Loucy (cell line): ENCODE measurements around the gene RBMS3.

Experiments used
- H2AFZ ChIP-seq: fragments of 200-600 bp; sonication (generic); 2 replicates; pipeline ENCODE4 v1.6.0; 2016; ENCODE audit warnings: antibody characterized with exemption, mild to moderate bottlenecking, low read length, moderate library complexity
- H3F3A ChIP-seq: fragments of 200-600 bp; 2 replicates; pipeline ENCODE4 v1.6.0; 2016; ENCODE audit warnings: antibody characterized with exemption, low read depth, mild to moderate bottlenecking
- H3K27me3 ChIP-seq: fragments of 200-600 bp; sonication (generic); 2 replicates; pipeline ENCODE4 v1.6.1; 2014; ENCODE audit warnings: low read length, mild to moderate bottlenecking; ENCODE audit not compliant: insufficient read depth, poor library complexity, severe bottlenecking
- H3K36me3 ChIP-seq: fragments of 200-600 bp; sonication (generic); 2 replicates; pipeline ENCODE4 v1.6.1; 2016; ENCODE audit warnings: low read length; ENCODE audit not compliant: insufficient read depth
- H3K4me1 ChIP-seq: fragments of 200-600 bp; sonication (generic); 2 replicates; pipeline ENCODE4 v1.5.1; 2014; ENCODE audit warnings: low read length, mild to moderate bottlenecking; ENCODE audit not compliant: insufficient read depth, poor library complexity, severe bottlenecking
- H3K4me2 ChIP-seq: fragments of 200-600 bp; sonication (generic); 2 replicates; pipeline ENCODE4 v1.6.0; 2014; ENCODE audit warnings: antibody characterized with exemption, low read length, low read depth, mild to moderate bottlenecking; ENCODE audit not compliant: poor library complexity, severe bottlenecking
- H3K4me3 ChIP-seq: fragments of 200-600 bp; sonication (generic); 2 replicates; pipeline ENCODE4 v1.5.1; 2014; ENCODE audit warnings: low read length, mild to moderate bottlenecking, mixed read lengths; ENCODE audit not compliant: poor library complexity, severe bottlenecking
- H3K79me2 ChIP-seq: fragments of 200-600 bp; sonication (generic); 2 replicates; pipeline ENCODE4 v1.6.1; 2014; ENCODE audit warnings: low read length; ENCODE audit not compliant: insufficient read depth
- H3K9ac ChIP-seq: fragments of 200-600 bp; sonication (generic); 2 replicates; pipeline ENCODE4 v1.6.0; 2014; ENCODE audit warnings: mild to moderate bottlenecking, low read depth, low read length, moderate library complexity; ENCODE audit not compliant: poor library complexity, severe bottlenecking
- H3K9me2 ChIP-seq: fragments of 200-600 bp; sonication (generic); replicated peaks from 2 replicates; pipeline ENCODE4 v1.6.1; 2016; ENCODE audit warnings: low read depth, low read length, mixed read lengths
- H3K9me3 ChIP-seq: fragments of 200-600 bp; sonication (generic); 2 replicates; pipeline ENCODE4 v1.6.1; 2014; ENCODE audit warnings: mild to moderate bottlenecking, antibody characterized with exemption, low read length, low read depth; ENCODE audit not compliant: insufficient read depth
- H4K20me1 ChIP-seq: fragments of 200-600 bp; sonication (generic); 2 replicates; pipeline ENCODE4 v1.6.0; 2014; ENCODE audit warnings: antibody characterized with exemption, low read length, mild to moderate bottlenecking; ENCODE audit not compliant: insufficient read depth, poor library complexity, severe bottlenecking
- CTCF ChIP-seq: fragments of 200-600 bp; sonication (generic); conservative IDR thresholded peaks from 2 replicates; pipeline ENCODE4 v1.5.1; 2014; ENCODE audit warnings: mild to moderate bottlenecking, antibody characterized with exemption, low read length
- EZH2phosphoT487 ChIP-seq: fragments of 200-600 bp; IDR thresholded peaks from 2 replicates; pipeline ENCODE4 v1.6.1; 2018; ENCODE audit warnings: antibody characterized with exemption, mild to moderate bottlenecking, moderate library complexity, borderline replicate concordance

The RBMS3 gene

GRCh38 chr3:29514170-29514569 is 233.3 kb downstream of the RBMS3 start:
- Histone ChIP-seq H3K27me3 (no peaks in the 10 kb centered on the region), H3K79me2 (no peaks in the 10 kb centered on the region), H2AFZ (no peak overlapping the region), H3F3A (no peaks in the 10 kb centered on the region), H3K9me3 (no peaks in the 10 kb centered on the region), H3K4me2 (no peak overlapping the region), H4K20me1 (no peaks in the 10 kb centered on the region), H3K4me1 (no peaks in the 10 kb centered on the region), H3K4me3 (no peak overlapping the region), H3K9ac (no peak overlapping the region), H3K9me2 (no peaks in the 10 kb centered on the region), H3K36me3 (no peaks in the 10 kb centered on the region)
- TF ChIP-seq EZH2phosphoT487 = no peak
- TF ChIP-seq CTCF = no peak

- Histone ChIP-seq H3K9me3 (no peaks in the 10 kb centered on the region), H3K36me3 (no peaks in the 10 kb centered on the region), H3K79me2 (no peaks in the 10 kb centered on the region), H3K9me2 (no peaks in the 10 kb centered on the region), H3K4me3 (no peak overlapping the region), H3K4me1 (no peaks in the 10 kb centered on the region), H2AFZ (no peak overlapping the region), H4K20me1 (no peaks in the 10 kb centered on the region), H3K9ac (no peak overlapping the region), H3K4me2 (no peak overlapping the region), H3K27me3 (no peaks in the 10 kb centered on the region), H3F3A (no peaks in the 10 kb centered on the region)
- no peak for TF ChIP-seq EZH2phosphoT487
- TF ChIP-seq CTCF = no peak
Observed at GRCh38 chr3:29514912-29515311, 234.0 kb downstream of the RBMS3 start.

GRCh38 chr3:29515451-29515850 is 234.6 kb downstream of the RBMS3 start:
- Histone ChIP-seq H3K36me3 (no peaks in the 10 kb centered on the region), H3F3A (no peaks in the 10 kb centered on the region), H3K4me3 (no peak overlapping the region), H3K27me3 (no peaks in the 10 kb centered on the region), H4K20me1 (no peaks in the 10 kb centered on the region), H3K9ac (no peak overlapping the region), H3K79me2 (no peaks in the 10 kb centered on the region), H3K9me3 (no peaks in the 10 kb centered on the region), H2AFZ (no peak overlapping the region), H3K4me2 (no peak overlapping the region), H3K9me2 (no peaks in the 10 kb centered on the region), H3K4me1 (no peaks in the 10 kb centered on the region)
- TF ChIP-seq EZH2phosphoT487 = no peak
- TF ChIP-seq CTCF = no peak
